Choroid plexus epithelial cell (primary cell): ENCODE measurements around the gene RCBTB2.

Experiments used
- DNase-seq: peaks from one replicate; pipeline ENCODE4 v3.0.0-alpha.2; 2010; ENCODE audit warnings: low read depth
- H3K4me3 ChIP-seq: 2 replicates; pipeline ENCODE4 v1.5.1; 2011; ENCODE audit warnings: low read depth, mild to moderate bottlenecking, control low read depth, low read length, moderate library complexity
- CTCF ChIP-seq: conservative IDR thresholded peaks from 2 replicates; pipeline ENCODE4 v1.5.1; 2011; ENCODE audit warnings: low read depth, mild to moderate bottlenecking, control low read depth, inconsistent platforms, low read length, moderate library complexity

The RCBTB2 gene

GRCh38 chr13:48487968-48488367, 44.9 kb downstream of the RCBTB2 start:
- H3K4me3 ChIP-seq: no peak overlapping the region
- no peak for TF ChIP-seq CTCF
- DNase-seq: no peak

DNA sequence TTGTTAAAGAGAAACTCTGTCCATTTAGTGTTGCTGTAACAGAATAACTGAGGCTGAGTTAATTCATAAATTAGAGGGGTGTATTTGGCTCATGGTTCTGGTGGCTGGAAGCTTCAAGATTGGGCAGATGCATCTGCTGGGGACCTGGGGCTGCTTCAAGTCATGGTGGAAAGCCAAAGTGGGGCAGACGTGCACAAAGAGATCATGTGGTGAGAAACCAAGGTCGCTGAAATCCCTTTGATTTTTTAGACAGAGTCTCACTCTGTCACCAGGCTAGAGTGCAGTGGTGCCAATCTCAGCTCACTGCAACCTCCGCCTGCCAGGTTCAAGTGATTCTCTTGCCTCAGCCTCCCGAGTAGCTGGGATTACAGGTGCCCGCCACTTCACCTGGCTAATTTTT, 46.0 kb downstream of the RCBTB2 start:
- H3K4me3 ChIP-seq: no peak overlapping the region
- DNase-seq: no peak
- no peak for TF ChIP-seq CTCF

GRCh38 chr13:48486362-48486761, 46.5 kb downstream of the RCBTB2 start:
- DNase-seq: no peak
- no peak overlapping the region for H3K4me3 ChIP-seq
- no peak for TF ChIP-seq CTCF

- DNase-seq: no peak
- no peak overlapping the region for H3K4me3 ChIP-seq
- no peak for TF ChIP-seq CTCF
These were observed 47.4 kb downstream of the RCBTB2 start for GRCh38 chr13:48485432-48485831.

DNA sequence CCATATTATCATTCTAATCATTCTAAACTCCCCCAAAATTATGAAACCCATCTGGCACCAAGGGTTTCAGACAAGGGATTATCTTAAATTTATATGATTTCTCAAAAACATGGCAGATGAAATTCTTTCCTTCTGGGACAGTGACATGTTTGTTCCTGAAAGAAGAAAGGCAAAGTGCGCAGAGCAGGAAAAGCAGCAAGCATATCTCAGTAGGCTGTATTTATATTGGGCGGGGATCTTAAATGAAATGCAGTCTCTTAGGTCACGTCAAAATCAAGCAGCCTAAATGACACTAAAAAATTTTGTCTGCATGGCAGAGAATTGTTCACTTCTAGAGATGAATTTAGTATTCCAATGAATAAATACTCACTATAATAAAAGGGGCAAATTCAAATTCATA, 49.3 kb downstream of the RCBTB2 start:
- no peak for TF ChIP-seq CTCF
- no peak overlapping the region for H3K4me3 ChIP-seq
- no peak for DNase-seq

GRCh38 chr13:48478391-48478790, 54.5 kb downstream of the RCBTB2 start:
- peak; percentile 55 for DNase-seq
- no peak for TF ChIP-seq CTCF
- no peak overlapping the region for H3K4me3 ChIP-seq

GRCh38 chr13:48477191-48477855, 55.6 kb downstream of the RCBTB2 start:
- no peak for DNase-seq

More at GRCh38 chr13:48477191-48477855, 55.6 kb downstream of the RCBTB2 start:
- no peak for TF ChIP-seq CTCF
- H3K4me3 ChIP-seq: no peak overlapping the region
